C4-2B (cell line): ENCODE data around the gene PALLD.

ENCODE experiments used
- CTCF ChIP-seq: fragments of 450-650 bp; conservative IDR thresholded peaks from 2 replicates; pipeline ENCODE4 v1.5.1; 2017; ENCODE audit warnings: mild to moderate bottlenecking
- ZFX ChIP-seq: fragments of 450-650 bp; IDR thresholded peaks from 2 replicates; pipeline ENCODE4 v1.6.1; 2017

- TF ChIP-seq CTCF, result no peak
- TF ChIP-seq ZFX, result no peak
These were observed 297.3 kb downstream of the PALLD start for GRCh38 chr4:168794092-168794707.
